Activated CD8-positive, alpha-beta T cell treated with anti-CD3 and anti-CD28 coated beads for 36 hours (primary cell): Measurements from ENCODE around the gene ARF1. TPM values are rescaled to one million over a fixed set of nuclear protein-coding genes. Genes with fewer than 3 reads are reported as not detected.

Source experiments
- ATAC-seq: fragments of 200-7000 bp; cut with Tn5 transposase; one replicate; pipeline ENCODE4 v1.10.0; 2021; ENCODE audit warnings: mild to moderate bottlenecking, moderate library complexity
- CTCF ChIA-PET: fragments of 350-600 bp; sonication (Branson Sonifier 250); formaldehyde crosslinking; loops from one replicate; lab custom pipeline; 2021; ENCODE audit warnings: antibody characterized with exemption; lab: Charles Lee
- POLR2A ChIA-PET: fragments of 350-600 bp; sonication (Branson Sonifier 250); formaldehyde crosslinking; loops from one replicate; lab custom pipeline; 2021; ENCODE audit warnings: antibody characterized with exemption; lab: Charles Lee
- DNase-seq: peaks from one replicate; pipeline ENCODE4 v3.0.0-alpha.2; 2020
- H3K27ac Mint-ChIP-seq: one replicate; pipeline ENCODE4 v1.8.0; 2021; ENCODE audit warnings: mild to moderate bottlenecking, mixed read lengths
- H3K27me3 Mint-ChIP-seq: one replicate; pipeline ENCODE4 v1.8.0; 2021; ENCODE audit warnings: mixed read lengths
- H3K36me3 Mint-ChIP-seq: one replicate; pipeline ENCODE4 v1.8.0; 2021; ENCODE audit warnings: low read depth, mixed read lengths
- H3K4me1 Mint-ChIP-seq: one replicate; pipeline ENCODE4 v1.8.0; 2021; ENCODE audit warnings: low read depth, mixed read lengths
- H3K4me3 Mint-ChIP-seq: one replicate; pipeline ENCODE4 v1.8.0; 2021; ENCODE audit warnings: mild to moderate bottlenecking, moderate library complexity, mixed read lengths
- H3K9me3 Mint-ChIP-seq: one replicate; pipeline ENCODE4 v1.8.0; 2021; ENCODE audit warnings: mixed read lengths
- intact Hi-C: fragments of 100-400 bp; cut with micrococcal nuclease; formaldehyde crosslinking; loops from one replicate; pipeline ENCODE4 v1.10.0; 2022
- total RNA-seq, 2 experiments: library from RNA; stranded (reverse); gene quantifications; one replicate each; pipeline ENCODE4 v1.2.3, GENCODE V29; 2021
- TF ChIP-seq, protein P1 (sequence below): fragments of 200-600 bp; IDR thresholded peaks from one replicate; pipeline ENCODE4 v1.8.0; 2022; ENCODE audit warnings: antibody characterized with exemption, mild to moderate bottlenecking

The ARF1 gene
- total RNA-seq, 2 experiments from 2014 or later: 349 to 350 TPM

DNA sequence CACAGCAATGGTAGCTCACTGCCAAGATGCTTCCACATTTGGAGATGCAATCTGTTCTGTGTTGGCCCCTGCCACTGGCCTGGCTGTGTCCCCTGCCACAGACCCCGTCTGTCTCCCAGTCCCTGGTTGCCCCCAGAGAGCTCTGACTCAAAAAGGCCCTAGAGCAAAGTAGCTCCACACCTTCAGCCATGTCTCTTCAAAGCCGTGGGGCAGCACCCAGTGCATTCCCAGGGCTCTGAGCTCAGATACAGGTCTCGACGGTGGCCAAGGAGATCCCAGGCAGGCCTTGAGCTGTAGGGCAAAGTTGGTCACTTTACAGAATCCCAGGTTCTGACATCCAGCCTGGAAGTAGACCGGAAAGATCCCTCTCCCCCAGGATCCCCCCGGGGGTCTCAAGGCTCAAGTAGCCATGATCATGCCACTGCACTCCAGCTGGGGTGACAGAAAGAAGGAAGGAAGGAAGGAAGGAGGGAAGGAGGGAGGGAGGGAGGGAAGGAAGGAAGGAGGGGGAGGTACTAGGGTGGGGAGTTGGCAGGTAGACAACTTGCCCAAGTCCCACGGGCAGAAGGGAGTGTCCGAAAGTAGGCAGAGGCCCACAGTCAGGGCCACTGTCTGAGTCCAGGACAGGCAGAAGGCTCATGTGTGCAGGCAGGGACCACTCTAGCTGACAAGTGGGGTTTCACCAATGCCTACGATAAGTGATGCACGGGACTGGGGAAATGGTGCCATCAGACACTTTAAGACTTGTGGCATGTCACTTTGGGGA lies 4.8 kb upstream of the ARF1 start:
- ChIA-PET POLR2A (interaction anchor here (0.8 to 1.0 kb wide), 2 partner anchors 33 to 314 kb away, joined by 3 to 4 read pairs; no protein-coding TSS in a partner anchor), CTCF (interaction anchor here (1.5 to 2.0 kb wide), 2 partner anchors 53 to 73 kb away, joined by 4 to 7 read pairs; no protein-coding TSS in a partner anchor)
- Mint-ChIP-seq H3K4me1 (peaks cover 8% of the 10 kb centered on the region), H3K27me3 (no peaks in the 10 kb centered on the region), H3K27ac (no peak overlapping the region), H3K4me3 (no peak overlapping the region), H3K9me3 (no peaks in the 10 kb centered on the region), H3K36me3 (peaks cover 7% of the 10 kb centered on the region)
- DNase-seq: peak; percentile 0
- TF ChIP-seq, protein P1, sequence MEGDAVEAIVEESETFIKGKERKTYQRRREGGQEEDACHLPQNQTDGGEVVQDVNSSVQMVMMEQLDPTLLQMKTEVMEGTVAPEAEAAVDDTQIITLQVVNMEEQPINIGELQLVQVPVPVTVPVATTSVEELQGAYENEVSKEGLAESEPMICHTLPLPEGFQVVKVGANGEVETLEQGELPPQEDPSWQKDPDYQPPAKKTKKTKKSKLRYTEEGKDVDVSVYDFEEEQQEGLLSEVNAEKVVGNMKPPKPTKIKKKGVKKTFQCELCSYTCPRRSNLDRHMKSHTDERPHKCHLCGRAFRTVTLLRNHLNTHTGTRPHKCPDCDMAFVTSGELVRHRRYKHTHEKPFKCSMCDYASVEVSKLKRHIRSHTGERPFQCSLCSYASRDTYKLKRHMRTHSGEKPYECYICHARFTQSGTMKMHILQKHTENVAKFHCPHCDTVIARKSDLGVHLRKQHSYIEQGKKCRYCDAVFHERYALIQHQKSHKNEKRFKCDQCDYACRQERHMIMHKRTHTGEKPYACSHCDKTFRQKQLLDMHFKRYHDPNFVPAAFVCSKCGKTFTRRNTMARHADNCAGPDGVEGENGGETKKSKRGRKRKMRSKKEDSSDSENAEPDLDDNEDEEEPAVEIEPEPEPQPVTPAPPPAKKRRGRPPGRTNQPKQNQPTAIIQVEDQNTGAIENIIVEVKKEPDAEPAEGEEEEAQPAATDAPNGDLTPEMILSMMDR: no peak
- intact Hi-C loops: no loop called here
- ATAC-seq: no peak

DNA sequence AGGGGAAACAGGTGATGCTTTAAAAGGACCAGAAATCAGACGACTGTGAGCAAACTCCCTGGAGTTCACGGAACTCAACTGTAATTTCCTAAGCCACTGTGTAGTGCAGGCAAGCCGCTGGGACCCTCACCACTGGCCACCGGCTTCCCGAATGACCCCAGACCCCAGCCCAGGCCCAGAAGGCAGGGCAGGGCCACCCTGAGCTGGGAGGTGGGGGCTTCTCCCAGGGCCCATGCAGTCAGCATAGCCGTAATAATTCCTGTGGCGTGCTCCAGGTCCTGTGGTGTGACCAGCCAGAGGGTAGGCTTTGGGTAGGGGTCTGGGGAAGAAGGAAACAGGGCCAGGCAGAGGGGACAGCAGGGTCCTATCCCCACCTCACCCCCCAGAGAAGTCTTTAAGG lies 3.5 kb upstream of the ARF1 start:
- DNase-seq (no peak), ATAC-seq (no peak)
- ChIA-PET POLR2A (interaction anchor here (0.8 to 1.6 kb wide), 2 partner anchors 31 to 316 kb away, joined by 3 to 4 read pairs; partner anchors contain the start of gene MRPL55), CTCF (no interaction called here)
- H3K4me3 Mint-ChIP-seq: no peak overlapping the region
- no peaks in the 10 kb centered on the region for H3K9me3 Mint-ChIP-seq
- no peaks in the 10 kb centered on the region for H3K27me3 Mint-ChIP-seq
- H3K4me1 Mint-ChIP-seq: peaks cover 8% of the 10 kb centered on the region
- peaks cover 17% of the 10 kb centered on the region for H3K36me3 Mint-ChIP-seq
- no peak overlapping the region for H3K27ac Mint-ChIP-seq
- TF ChIP-seq, protein P1: no peak
- intact Hi-C loops: no loop called here

DNA sequence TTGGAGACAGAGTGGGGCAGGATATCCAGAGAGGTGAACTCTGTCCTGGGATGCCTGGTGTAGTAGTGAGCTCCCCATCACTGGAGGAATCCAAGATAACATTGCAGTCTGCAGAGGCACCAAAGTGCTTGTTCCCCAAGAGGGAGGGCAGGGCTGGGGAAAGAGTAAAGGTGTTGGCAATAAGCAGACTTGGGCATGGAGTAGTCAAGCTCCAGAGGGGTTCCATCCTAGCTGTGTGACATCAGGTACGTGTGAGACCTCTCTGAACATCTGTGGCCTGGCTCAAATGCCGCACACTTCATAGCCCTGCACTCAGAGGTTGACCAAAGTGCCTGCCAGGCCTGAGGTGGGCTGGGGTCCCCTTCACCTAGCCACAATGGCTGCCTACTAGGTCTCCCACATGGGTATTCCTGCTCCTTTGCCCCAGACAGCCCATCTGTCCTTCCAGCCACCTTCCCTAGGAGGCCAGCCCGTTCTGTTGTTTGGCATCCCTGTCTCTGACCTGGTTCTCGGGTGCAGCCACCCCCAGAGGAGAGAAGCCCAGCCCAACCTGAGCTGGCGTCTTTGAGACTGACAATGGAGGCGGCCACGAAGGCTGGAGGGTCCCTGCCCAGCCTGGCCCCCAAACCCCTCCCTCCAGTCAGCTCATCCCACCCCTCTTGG lies 2.8 kb upstream of the ARF1 start:
- no peaks in the 10 kb centered on the region for H3K9me3 Mint-ChIP-seq
- ChIA-PET POLR2A (interaction anchor here (1.6 kb wide), 1 partner anchor 30 kb away, joined by 4 read pairs; the partner anchor contains the start of gene MRPL55), CTCF (no interaction called here)
- peaks cover 13% of the 10 kb centered on the region for H3K4me1 Mint-ChIP-seq
- ATAC-seq (no peak), DNase-seq (no peak)
- intact Hi-C loops: no loop called here
- no peak overlapping the region for H3K27ac Mint-ChIP-seq
- no peak overlapping the region for H3K4me3 Mint-ChIP-seq
- H3K27me3 Mint-ChIP-seq: no peaks in the 10 kb centered on the region
- TF ChIP-seq, protein P1: no peak
- H3K36me3 Mint-ChIP-seq: peaks cover 24% of the 10 kb centered on the region

DNA sequence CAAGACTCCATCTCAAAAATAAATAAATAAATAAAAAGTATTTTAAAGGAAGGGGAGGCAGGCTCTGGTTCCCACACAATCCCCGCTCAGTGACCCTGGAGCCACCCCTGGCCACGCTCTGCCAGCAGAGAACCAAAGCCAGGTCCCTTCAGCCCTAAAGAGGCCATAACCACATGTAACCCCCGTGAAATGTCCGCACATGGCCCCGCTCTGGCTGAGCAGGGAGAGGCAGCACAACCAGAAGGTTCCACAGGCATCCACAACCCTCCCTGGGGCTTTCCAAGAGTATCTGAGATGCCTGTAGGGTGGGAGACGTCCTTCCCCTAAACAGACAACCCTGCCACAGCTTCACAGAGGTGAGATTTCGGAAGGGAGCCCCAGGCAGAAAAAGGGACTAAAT lies 1.4 kb upstream of the ARF1 start:
- POLR2A ChIA-PET: interaction anchor here (0.6 to 4.0 kb wide), 3 partner anchors 12 to 377 kb away, joined by 3 to 40 read pairs (median 6); no protein-coding TSS in a partner anchor

More for the DNA sequence above, 1.4 kb upstream of the ARF1 start:
- Mint-ChIP-seq H3K9me3 (no peaks in the 10 kb centered on the region), H3K27ac (peak overlapping the region; percentile 73), H3K4me1 (peaks cover 27% of the 10 kb centered on the region), H3K27me3 (no peaks in the 10 kb centered on the region), H3K36me3 (peaks cover 35% of the 10 kb centered on the region), H3K4me3 (peak overlapping the region; percentile 97)
- ATAC-seq: no peak
- TF ChIP-seq, protein P1: no peak
- DNase-seq: no peak
- intact Hi-C loops: no loop called here
- CTCF ChIA-PET: no interaction called here
